Stimulated activated CD8-positive, alpha-beta memory T cell treated with anti-CD3 and anti-CD28 coated beads, Interleukin-4, amount 100 ng/mL, for 4 hours (primary cell): ENCODE results near the gene CLCA4.
"Not testable (repeated sequence)": the region's sequence is repeated elsewhere in the genome, so short reads cannot be mapped to it uniquely, and the experiment has no call there.

Experiments used
- DNase-seq, 2 donors: peaks; one replicate each; pipeline ENCODE4 v3.0.0-alpha.2; 2020; ENCODE audit warnings: low read depth in 2 of 2, low spot score in 1 of 2

CLCA4 gene

GRCh38 chr1:86596741-86597290, 49.9 kb downstream of the CLCA4 start:
- DNase-seq: no peak

- not testable (repeated sequence) for DNase-seq
Observed at GRCh38 chr1:86606080-86606479, 59.2 kb downstream of the CLCA4 start.

GRCh38 chr1:86616433-86616832, 69.6 kb downstream of the CLCA4 start:
- no peak for DNase-seq

- DNase-seq: no peak
Observed at GRCh38 chr1:86616871-86617270, 70.0 kb downstream of the CLCA4 start.

- no peak for DNase-seq
Observed at GRCh38 chr1:86618358-86618757, 71.5 kb downstream of the CLCA4 start.

GRCh38 chr1:86619313-86619712, 72.4 kb downstream of the CLCA4 start:
- no peak for DNase-seq

GRCh38 chr1:86621286-86621685, 74.4 kb downstream of the CLCA4 start:
- no peak for DNase-seq
